MCF 10A (cell line): ENCODE data around the gene RETREG1. TPM values are rescaled to one million over a fixed set of nuclear protein-coding genes. Genes with fewer than 3 reads are reported as not detected.

Source experiments
- BruUV-seq: library from RNA; stranded (reverse); fragments of 400-500 nt; replicated peaks from 2 replicates; lab custom pipeline; 2021; lab: Mats Ljungman, UMichigan
- CTCF ChIA-PET: fragments of 300-600 bp; sonication (Branson Sonifier 250); formaldehyde crosslinking; extraction: SDS; loops from one replicate; lab custom pipeline; 2021; ENCODE audit warnings: antibody characterized with exemption, inconsistent platforms; lab: Yijun Ruan, JAX
- POLR2A ChIA-PET: fragments of 300-600, 350-650 bp; sonication (Branson Sonifier 250); formaldehyde crosslinking; extraction: SDS; loops from one replicate; lab custom pipeline; 2020; ENCODE audit warnings: antibody characterized with exemption, inconsistent platforms; lab: Yijun Ruan, JAX
- DNase-seq: peaks from one replicate; pipeline ENCODE4 v3.0.0-alpha.2; 2018; ENCODE audit not compliant: unreplicated experiment
- H3K27ac Mint-ChIP-seq: one replicate; pipeline ENCODE4 v1.8.0; 2022; ENCODE audit warnings: mild to moderate bottlenecking, low read depth, mixed read lengths; ENCODE audit not compliant: unreplicated experiment
- H3K27me3 Mint-ChIP-seq: one replicate; pipeline ENCODE4 v1.8.0; 2022; ENCODE audit warnings: mixed read lengths; ENCODE audit not compliant: insufficient read depth, unreplicated experiment
- H3K36me3 Mint-ChIP-seq: one replicate; pipeline ENCODE4 v1.8.0; 2022; ENCODE audit warnings: mild to moderate bottlenecking, moderate library complexity, mixed read lengths; ENCODE audit not compliant: insufficient read depth, unreplicated experiment
- H3K4me1 Mint-ChIP-seq: one replicate; pipeline ENCODE4 v1.8.0; 2022; ENCODE audit warnings: mixed read lengths; ENCODE audit not compliant: insufficient read depth, unreplicated experiment
- H3K4me3 Mint-ChIP-seq: one replicate; pipeline ENCODE4 v1.8.0; 2022; ENCODE audit warnings: mild to moderate bottlenecking, moderate library complexity, mixed read lengths; ENCODE audit not compliant: unreplicated experiment
- H3K9me3 Mint-ChIP-seq: one replicate; pipeline ENCODE4 v1.8.0; 2022; ENCODE audit warnings: mixed read lengths; ENCODE audit not compliant: unreplicated experiment
- intact Hi-C: fragments of 100-400 bp; cut with micrococcal nuclease; formaldehyde crosslinking; loops from 2 replicates; pipeline ENCODE4 v1.14.1; 2022
- total RNA-seq: library from RNA; stranded (reverse); gene quantifications from 2 replicates; pipeline ENCODE4 v1.2.3, GENCODE V29; 2022
- TF ChIP-seq, protein P1 (sequence below): fragments of 200-600 bp; IDR thresholded peaks from one replicate; pipeline ENCODE4 v1.8.0; 2022; ENCODE audit warnings: antibody characterized with exemption, mild to moderate bottlenecking; ENCODE audit not compliant: unreplicated experiment

The RETREG1 gene
- total RNA-seq, 1 experiment from 2014 or later: 4.9 TPM

DNA sequence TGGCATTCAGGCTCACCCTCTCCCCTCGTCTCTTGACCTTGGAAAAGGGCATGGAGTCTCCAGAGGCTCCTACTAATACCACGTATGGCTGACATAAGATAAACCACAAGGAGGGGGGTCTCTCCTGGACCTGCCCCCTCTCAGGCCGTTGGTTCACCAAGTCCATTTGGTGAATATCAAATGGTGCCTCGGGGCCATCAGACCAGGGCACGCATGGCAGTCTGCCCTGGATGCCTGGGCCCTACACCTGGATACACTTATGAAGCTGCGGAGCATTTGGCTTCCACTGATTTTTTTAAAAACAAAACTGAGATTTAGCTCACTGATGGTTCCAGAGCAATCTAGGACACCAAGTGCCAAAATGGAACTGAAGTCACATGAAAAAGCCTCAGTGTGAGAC is 110.9 kb downstream of the RETREG1 start:
- BruUV-seq: no TSS peak
- CTCF ChIA-PET: interaction anchor here (0.7 to 3.3 kb wide), 4 partner anchors 15 to 47 kb away, joined by 3 to 21 read pairs (median 12); no protein-coding TSS in a partner anchor
- POLR2A ChIA-PET: interaction anchor here (1.8 to 6.2 kb wide), 3 partner anchors 15 to 46 kb away, joined by 5 to 67 read pairs (median 6); no protein-coding TSS in a partner anchor

DNA sequence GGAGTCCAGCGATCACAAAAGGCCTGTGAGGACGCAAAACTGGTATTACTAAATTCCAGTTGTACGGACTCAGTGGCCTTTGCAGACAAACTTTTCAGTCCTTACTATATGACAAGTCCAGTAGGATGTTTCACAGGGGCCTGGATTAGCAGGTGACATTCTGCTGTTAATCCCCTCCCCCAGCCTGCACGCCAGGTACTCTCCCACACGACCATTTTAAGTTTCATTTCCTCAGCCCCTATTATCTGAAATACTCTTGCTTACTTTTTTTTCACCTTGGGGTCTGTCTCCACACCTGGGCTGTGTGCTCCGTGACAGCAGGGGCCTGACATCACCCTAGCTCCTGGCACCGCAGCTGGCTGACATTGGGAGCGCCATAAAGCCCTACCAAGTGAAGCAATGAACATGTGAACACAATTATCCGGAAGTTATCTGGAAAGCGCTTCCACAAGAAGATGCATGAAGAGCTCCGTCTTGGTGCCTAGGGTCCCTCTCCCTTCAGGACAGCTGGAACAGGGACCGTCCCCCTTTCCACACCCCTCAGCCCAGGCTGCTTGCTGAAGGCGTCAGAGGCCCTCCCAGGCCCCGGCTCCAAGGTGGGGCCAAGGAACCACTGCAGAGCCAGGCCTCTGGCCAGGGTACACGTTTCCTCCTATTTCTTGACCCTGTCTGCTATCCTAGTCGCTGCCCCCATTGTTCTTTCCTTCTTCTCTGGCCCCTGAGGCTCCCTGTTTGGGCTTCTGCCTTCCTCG is 111.5 kb downstream of the RETREG1 start:
- no peaks in the 10 kb centered on the region for H3K36me3 Mint-ChIP-seq
- H3K27ac Mint-ChIP-seq: no peak overlapping the region
- intact Hi-C loops: loop anchor here (5.0 kb wide), 1 partner anchor 47 kb away; no protein-coding TSS in a partner anchor
- TF ChIP-seq, protein P1, sequence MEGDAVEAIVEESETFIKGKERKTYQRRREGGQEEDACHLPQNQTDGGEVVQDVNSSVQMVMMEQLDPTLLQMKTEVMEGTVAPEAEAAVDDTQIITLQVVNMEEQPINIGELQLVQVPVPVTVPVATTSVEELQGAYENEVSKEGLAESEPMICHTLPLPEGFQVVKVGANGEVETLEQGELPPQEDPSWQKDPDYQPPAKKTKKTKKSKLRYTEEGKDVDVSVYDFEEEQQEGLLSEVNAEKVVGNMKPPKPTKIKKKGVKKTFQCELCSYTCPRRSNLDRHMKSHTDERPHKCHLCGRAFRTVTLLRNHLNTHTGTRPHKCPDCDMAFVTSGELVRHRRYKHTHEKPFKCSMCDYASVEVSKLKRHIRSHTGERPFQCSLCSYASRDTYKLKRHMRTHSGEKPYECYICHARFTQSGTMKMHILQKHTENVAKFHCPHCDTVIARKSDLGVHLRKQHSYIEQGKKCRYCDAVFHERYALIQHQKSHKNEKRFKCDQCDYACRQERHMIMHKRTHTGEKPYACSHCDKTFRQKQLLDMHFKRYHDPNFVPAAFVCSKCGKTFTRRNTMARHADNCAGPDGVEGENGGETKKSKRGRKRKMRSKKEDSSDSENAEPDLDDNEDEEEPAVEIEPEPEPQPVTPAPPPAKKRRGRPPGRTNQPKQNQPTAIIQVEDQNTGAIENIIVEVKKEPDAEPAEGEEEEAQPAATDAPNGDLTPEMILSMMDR: no peak
- H3K27me3 Mint-ChIP-seq: no peaks in the 10 kb centered on the region
- CTCF ChIA-PET: interaction anchor here (2.3 to 2.6 kb wide), 2 partner anchors 22 to 47 kb away, joined by 12 to 13 read pairs; no protein-coding TSS in a partner anchor
- peaks cover 23% of the 10 kb centered on the region for H3K4me1 Mint-ChIP-seq
- no peaks in the 10 kb centered on the region for H3K9me3 Mint-ChIP-seq
- DNase-seq: no peak
- no peak overlapping the region for H3K4me3 Mint-ChIP-seq
- no TSS peak for BruUV-seq
- POLR2A ChIA-PET: interaction anchor here (0.5 to 6.2 kb wide), 2 partner anchors 10 to 14 kb away, joined by 3 to 67 read pairs; no protein-coding TSS in a partner anchor

More for the DNA sequence above, 110.9 kb downstream of the RETREG1 start:
- no peaks in the 10 kb centered on the region for H3K36me3 Mint-ChIP-seq
- TF ChIP-seq, protein P1: no peak
- no peak for DNase-seq
- no peak overlapping the region for H3K4me3 Mint-ChIP-seq
- peaks cover 28% of the 10 kb centered on the region for H3K4me1 Mint-ChIP-seq
- intact Hi-C loops: loop anchor here (5.0 kb wide), 1 partner anchor 46 kb away; no protein-coding TSS in a partner anchor
- no peaks in the 10 kb centered on the region for H3K9me3 Mint-ChIP-seq
- H3K27me3 Mint-ChIP-seq: no peaks in the 10 kb centered on the region
- H3K27ac Mint-ChIP-seq: no peak overlapping the region

DNA sequence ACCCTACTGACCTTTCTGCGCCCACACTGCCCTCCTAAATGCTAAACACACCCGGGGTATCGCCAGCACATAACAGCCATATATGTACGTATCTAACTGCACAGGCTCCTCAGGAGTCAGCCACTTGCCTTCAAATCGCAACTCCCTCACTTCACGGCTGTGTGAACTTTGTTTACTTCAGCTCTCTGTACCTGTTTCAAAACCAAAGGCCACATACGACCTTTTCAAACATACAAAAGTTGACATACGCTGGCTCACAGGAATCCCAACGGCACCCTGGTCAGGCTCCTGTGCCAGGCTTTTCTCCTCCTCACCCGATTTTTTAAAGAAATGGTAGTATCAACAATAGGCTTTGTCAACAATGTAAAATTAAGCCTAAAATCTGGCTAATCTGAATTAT is 112.2 kb downstream of the RETREG1 start:
- BruUV-seq: no TSS peak
- no peaks in the 10 kb centered on the region for H3K27me3 Mint-ChIP-seq
- H3K4me3 Mint-ChIP-seq: no peak overlapping the region
- no peak overlapping the region for H3K27ac Mint-ChIP-seq
- ChIA-PET CTCF (interaction anchor here (0.7 to 0.8 kb wide), 2 partner anchors 49 to 698 kb away, joined by 3 read pairs; no protein-coding TSS in a partner anchor), POLR2A (interaction anchor here (0.5 kb wide), 1 partner anchor 10 kb away, joined by 3 read pairs; no protein-coding TSS in a partner anchor)
- intact Hi-C loops: no loop called here
- no peaks in the 10 kb centered on the region for H3K36me3 Mint-ChIP-seq
- DNase-seq: no peak
- H3K9me3 Mint-ChIP-seq: no peaks in the 10 kb centered on the region
- peaks cover 17% of the 10 kb centered on the region for H3K4me1 Mint-ChIP-seq
- TF ChIP-seq, protein P1: no peak

DNA sequence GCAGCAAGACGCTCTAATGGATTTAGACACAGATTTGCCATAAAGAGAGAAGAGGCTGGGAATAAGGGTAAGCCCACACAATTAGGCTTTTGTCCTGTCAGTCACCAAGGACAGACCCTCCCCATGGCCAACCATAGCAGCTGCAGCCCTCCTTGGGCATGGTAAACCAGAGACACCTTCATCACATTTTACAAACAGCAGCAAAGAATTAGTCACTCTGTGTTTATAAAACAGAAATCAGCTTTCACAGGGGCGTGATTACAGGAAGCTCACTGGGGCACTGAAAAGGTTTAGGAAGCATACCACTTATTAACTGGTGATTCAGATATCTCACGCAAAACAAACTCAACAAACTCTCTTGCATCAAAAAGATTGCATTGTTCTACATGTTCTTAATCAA is 113.9 kb downstream of the RETREG1 start:
- H3K27me3 Mint-ChIP-seq: no peaks in the 10 kb centered on the region
- BruUV-seq: no TSS peak
- ChIA-PET CTCF (interaction anchor here (0.7 to 1.5 kb wide), 5 partner anchors 10 to 164 kb away, joined by 3 to 5 read pairs (median 3); no protein-coding TSS in a partner anchor), POLR2A (interaction anchor here (1.1 to 1.2 kb wide), 2 partner anchors 34 to 35 kb away, joined by 3 to 4 read pairs; no protein-coding TSS in a partner anchor)
- no peak overlapping the region for H3K4me3 Mint-ChIP-seq
- H3K4me1 Mint-ChIP-seq: peaks cover 4% of the 10 kb centered on the region
- H3K36me3 Mint-ChIP-seq: no peaks in the 10 kb centered on the region
- H3K9me3 Mint-ChIP-seq: no peaks in the 10 kb centered on the region
- DNase-seq: no peak
- H3K27ac Mint-ChIP-seq: no peak overlapping the region
- intact Hi-C loops: no loop called here
- TF ChIP-seq, protein P1: no peak
